NCI-H1417 (cell line): Measurements from ENCODE around the gene KIDINS220.
A peak's percentile ranks its signal among the peaks of the same experiment; 100 is the strongest.

Experiments used
- DNase-seq, 3 experiments: peaks; one replicate each; lab custom pipeline; 2025; lab: John Stamatoyannopoulos, UW

KIDINS220 gene

GRCh38 chr2:8697190-8697589, 140.2 kb downstream of the KIDINS220 start:
- DNase-seq, result no peak

GRCh38 chr2:8694737-8695136, 142.7 kb downstream of the KIDINS220 start:
- DNase-seq, result no peak

GRCh38 chr2:8693157-8693821, 144.1 kb downstream of the KIDINS220 start:
- no peak for DNase-seq

- DNase-seq, result no peak
These were observed 144.6 kb downstream of the KIDINS220 start for GRCh38 chr2:8692783-8693156.

DNA sequence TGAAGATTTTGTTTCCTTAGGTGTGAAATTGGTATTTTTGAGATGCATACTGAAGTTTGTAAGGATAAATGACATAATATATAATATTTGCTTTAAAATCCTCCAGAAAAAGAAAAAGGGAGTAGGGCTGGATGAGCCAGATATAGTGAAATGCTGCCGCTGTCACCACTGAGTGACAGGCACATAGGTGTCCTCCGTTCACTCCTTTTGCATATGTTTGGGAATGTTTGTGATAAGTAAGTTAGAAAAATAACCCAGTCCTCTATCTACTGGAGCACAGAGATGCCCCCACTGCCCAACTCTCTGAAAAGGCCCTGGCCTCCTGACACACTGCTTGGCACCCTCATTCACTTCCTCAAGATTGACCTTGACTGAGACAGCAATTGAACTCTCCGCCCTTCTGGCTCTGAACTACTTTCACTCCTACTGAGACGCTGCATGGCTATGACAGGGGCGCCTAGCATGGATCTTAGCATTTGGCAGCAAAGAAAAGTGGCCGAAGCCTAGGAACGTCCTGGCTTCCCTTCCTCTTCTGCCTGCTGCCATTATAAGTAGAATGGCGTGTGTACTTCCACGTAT, 145.5 kb downstream of the KIDINS220 start:
- no peak for DNase-seq

GRCh38 chr2:8685697-8686358, 151.6 kb downstream of the KIDINS220 start:
- peak; percentile 90 to 96 (median 92) for DNase-seq

DNA sequence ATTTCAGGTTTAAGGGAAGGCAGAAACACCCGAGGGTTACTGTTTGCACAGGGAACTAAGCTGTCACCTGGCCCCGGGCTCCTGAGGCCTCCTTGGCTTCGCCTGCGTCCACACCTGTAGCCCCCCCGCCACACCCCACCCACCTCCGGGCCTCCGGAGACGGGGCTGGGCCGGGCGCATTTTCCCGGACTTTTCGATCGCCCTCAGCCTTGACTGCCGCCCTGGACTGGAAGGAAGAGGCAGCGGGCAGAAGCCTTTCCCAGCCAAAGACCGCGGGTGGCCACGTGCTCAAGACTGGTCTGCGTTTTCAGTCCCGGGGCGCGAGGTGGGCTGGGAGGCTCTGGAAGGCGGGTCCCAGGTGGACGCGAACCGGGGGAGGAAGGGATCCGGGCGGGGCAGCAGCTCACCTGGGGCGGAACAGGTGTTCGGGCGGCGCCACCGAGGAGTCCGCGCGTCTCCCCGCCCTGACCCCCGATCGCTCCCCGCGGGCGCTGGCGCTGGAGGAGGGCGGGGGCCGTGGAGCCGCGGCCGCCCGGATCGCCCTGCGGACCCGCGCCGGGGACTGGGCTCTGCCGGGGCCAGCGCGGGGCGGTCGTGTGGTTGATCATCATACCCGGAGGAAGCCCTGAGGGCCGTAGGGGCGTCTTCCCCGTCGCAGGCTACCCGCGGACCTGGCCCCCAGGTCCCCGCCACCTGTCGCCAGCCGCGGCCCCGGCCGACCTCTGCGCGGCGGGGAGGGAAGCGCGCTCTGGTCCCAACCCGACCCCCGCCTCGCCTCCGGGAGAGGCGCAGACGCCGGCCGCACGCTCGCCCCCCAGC, 152.3 kb downstream of the KIDINS220 start:
- peak; percentile 90 to 96 (median 90) for DNase-seq

DNA sequence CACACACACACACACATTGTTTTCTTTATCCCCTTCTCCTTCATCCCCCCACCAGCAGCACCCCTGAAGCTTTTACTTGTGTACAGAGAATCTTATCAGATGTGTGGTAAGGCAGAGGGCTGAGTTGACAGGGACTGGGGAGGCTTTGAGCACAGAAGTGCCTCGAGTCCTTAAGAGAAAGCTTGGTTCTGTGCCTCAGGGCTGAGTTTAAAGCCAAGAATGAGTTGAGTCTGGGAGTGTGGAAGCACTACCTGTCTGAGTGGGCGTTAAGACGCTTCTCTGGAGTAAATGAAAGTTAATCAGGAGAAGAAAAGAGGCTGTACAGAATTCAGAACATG, 152.9 kb downstream of the KIDINS220 start:
- DNase-seq, result peak in 1 of 3 experiments; percentile 84

- peak; percentile 75 to 90 (median 78) for DNase-seq
These were observed 154.4 kb downstream of the KIDINS220 start for GRCh38 chr2:8682719-8683667.

- peak; percentile 100 for DNase-seq
These were observed 155.4 kb downstream of the KIDINS220 start, which contains the start of gene ID2 for GRCh38 chr2:8681786-8682692. ID2 (plus strand) TSS chr2:8682056; CDS start chr2:8682166, 110 bp downstream.

- peak; percentile 89 to 95 (median 95) for DNase-seq
These were observed 156.3 kb downstream of the KIDINS220 start for GRCh38 chr2:8680822-8681760.

- peak; percentile 77 to 87 (median 79) for DNase-seq
These were observed 157.3 kb downstream of the KIDINS220 start for GRCh38 chr2:8679827-8680731.

GRCh38 chr2:8679567-8679826, 157.9 kb downstream of the KIDINS220 start:
- DNase-seq, result no peak
